GM18951 (cell line): ENCODE data around the gene CAB39.

Experiments used
- POLR2A ChIP-seq: IDR thresholded peaks from 4 replicates; pipeline ENCODE4 v1.6.1; 2011; ENCODE audit warnings: mild to moderate bottlenecking; ENCODE audit not compliant: insufficient read length, insufficient read depth; ENCODE audit errors: extremely low read depth
- in situ Hi-C: fragments of 300-500 bp; cut with MboI; formaldehyde crosslinking; loops from one replicate; pipeline ENCODE4 v1.12.0; 2022; ENCODE audit warnings: low sequenced_read_pairs, mixed read lengths, inconsistent platforms; ENCODE audit not compliant: unreplicated experiment

Gene CAB39

GRCh38 chr2:230674966-230675672 lies 37.5 kb upstream of the CAB39 start:
- in situ Hi-C loops = no loop called here
- TF ChIP-seq POLR2A = no peak

- no peak for TF ChIP-seq POLR2A
- in situ Hi-C loops = no loop called here
Measured at GRCh38 chr2:230676546-230676945, 36.1 kb upstream of the CAB39 start.

GRCh38 chr2:230677201-230677946 lies 35.3 kb upstream of the CAB39 start:
- no peak for TF ChIP-seq POLR2A
- in situ Hi-C loops = no loop called here

GRCh38 chr2:230678018-230678417 lies 34.6 kb upstream of the CAB39 start:
- in situ Hi-C loops = no loop called here
- TF ChIP-seq POLR2A = no peak

- in situ Hi-C loops = no loop called here
- no peak for TF ChIP-seq POLR2A
Measured at GRCh38 chr2:230678451-230678850, 34.2 kb upstream of the CAB39 start.

- no peak for TF ChIP-seq POLR2A
- in situ Hi-C loops = no loop called here
Measured at GRCh38 chr2:230680463-230681170, 32.0 kb upstream of the CAB39 start.

- no peak for TF ChIP-seq POLR2A
- in situ Hi-C loops = no loop called here
Measured at GRCh38 chr2:230681171-230681545, 31.5 kb upstream of the CAB39 start.

GRCh38 chr2:230682546-230682945 lies 30.1 kb upstream of the CAB39 start:
- in situ Hi-C loops = no loop called here
- TF ChIP-seq POLR2A = no peak

GRCh38 chr2:230684270-230685168 lies 28.1 kb upstream of the CAB39 start:
- no peak for TF ChIP-seq POLR2A
- in situ Hi-C loops = no loop called here

GRCh38 chr2:230685178-230685577 lies 27.5 kb upstream of the CAB39 start:
- in situ Hi-C loops = no loop called here
- no peak for TF ChIP-seq POLR2A

- TF ChIP-seq POLR2A = no peak
- in situ Hi-C loops = no loop called here
Measured at GRCh38 chr2:230687498-230687897, 25.1 kb upstream of the CAB39 start.

GRCh38 chr2:230688490-230688889 lies 24.2 kb upstream of the CAB39 start:
- TF ChIP-seq POLR2A = no peak
- in situ Hi-C loops = no loop called here

- no peak for TF ChIP-seq POLR2A
- in situ Hi-C loops = no loop called here
Measured at GRCh38 chr2:230690439-230690838, 22.2 kb upstream of the CAB39 start.

GRCh38 chr2:230691005-230691647 lies 21.5 kb upstream of the CAB39 start:
- in situ Hi-C loops = no loop called here
- TF ChIP-seq POLR2A = no peak
